HG03469 (cell line): ENCODE results near the gene ZBTB44.
"Not testable (repeated sequence)": the region's sequence is repeated elsewhere in the genome, so short reads cannot be mapped to it uniquely, and the experiment has no call there.

Source experiments
- ATAC-seq: cut with Tn5 transposase; IDR thresholded peaks from one replicate; pipeline ENCODE4 v1.9.1; 2021; ENCODE audit warnings: mild to moderate bottlenecking, moderate library complexity, moderate number of reproducible peaks; ENCODE audit not compliant: unreplicated experiment

The ZBTB44 gene

DNA sequence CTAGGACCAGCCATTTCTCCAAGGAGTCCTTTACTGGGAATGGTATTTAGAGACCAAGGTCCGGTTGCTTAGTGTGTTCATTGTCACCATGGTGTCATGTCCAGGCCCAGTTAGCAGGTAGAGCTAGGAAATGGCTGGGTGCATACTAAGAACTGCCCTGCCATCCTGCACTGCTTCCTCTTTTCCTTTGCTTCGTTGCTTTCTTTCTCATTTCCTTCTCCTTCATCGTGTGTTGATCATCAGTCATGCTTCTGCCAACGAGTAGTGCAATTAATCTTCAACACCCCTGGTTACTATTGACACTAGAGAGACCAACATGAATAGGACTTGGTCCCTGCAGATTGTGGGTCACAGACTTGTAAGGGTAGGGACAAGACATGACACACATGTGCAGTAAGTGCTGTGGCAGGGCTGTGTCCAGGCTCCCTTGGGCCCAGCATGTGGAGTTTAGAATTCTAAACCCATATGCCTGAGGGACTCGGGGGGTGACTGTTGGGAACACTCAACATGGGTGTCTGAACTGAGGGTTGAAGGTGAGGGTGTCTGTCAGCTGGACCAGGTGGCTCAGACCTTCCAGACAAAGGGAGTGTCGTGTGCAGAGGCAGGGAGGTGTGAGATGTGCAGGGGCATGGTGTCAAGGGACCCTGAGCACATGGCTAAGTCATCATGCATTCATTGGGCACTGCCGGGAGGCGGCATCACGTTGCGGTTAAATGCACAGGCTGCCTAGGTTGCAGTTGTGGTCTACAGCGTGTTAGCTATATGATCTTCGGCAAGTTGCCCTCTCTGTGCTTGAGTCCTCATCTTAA is 112.5 kb downstream of the ZBTB44 start:
- no peak for ATAC-seq

DNA sequence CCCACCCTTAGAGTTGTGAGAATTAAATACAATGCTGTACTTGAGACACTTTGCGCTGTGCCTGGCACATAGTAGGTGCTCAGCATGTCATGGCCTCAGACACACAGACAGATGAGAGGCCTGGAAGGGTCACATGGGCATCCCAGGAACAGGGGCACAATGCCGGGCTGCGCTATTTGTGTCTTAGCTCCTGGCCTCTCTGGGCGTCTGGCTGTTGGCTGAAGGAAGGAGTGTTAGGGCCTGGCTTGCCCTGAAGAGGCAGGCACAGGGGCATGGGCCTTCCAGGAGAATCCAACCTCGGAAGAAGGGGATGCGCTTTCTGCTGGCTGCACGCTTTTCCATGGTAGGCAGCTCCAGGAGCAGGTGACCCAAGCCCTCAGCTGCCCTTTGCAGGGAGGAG is 113.7 kb downstream of the ZBTB44 start:
- ATAC-seq, result no peak

GRCh38 chr11:130199792-130200191 is 114.9 kb downstream of the ZBTB44 start:
- ATAC-seq, result no peak

- ATAC-seq, result no peak
Measured at GRCh38 chr11:130198964-130199363, 115.8 kb downstream of the ZBTB44 start.

GRCh38 chr11:130198292-130198691 is 116.4 kb downstream of the ZBTB44 start:
- ATAC-seq, result no peak

DNA sequence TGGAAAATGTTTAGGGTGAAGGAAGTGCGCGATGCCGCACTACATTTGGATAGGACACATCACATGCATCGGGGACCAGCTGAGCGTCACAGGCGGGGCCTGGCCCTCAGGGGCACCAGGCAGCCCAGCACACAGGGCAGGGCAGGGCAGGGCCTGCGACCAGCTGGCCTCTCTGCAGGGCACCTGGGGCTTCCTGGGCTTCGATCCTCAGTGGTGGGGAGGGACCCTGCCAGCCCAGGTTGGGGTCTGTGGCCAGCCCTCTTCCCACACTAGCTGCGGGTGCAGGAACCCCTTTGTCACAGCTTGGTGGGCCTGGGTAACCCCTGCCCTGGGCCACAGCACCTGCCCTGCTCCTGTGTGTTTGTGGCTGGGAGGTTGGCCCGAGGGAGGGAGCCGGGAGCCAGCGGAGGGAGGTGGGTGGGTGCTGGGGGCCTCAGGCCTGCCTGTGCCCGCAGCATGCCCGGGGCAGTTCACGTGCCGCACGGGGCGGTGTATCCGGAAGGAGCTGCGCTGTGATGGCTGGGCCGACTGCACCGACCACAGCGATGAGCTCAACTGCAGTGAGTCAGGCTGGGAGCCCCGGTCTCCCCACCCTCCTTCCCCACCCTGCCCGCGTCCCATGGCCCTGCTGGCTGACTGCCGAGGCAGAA is 117.2 kb downstream of the ZBTB44 start:
- no peak for ATAC-seq

GRCh38 chr11:130194241-130195023 is 120.3 kb downstream of the ZBTB44 start:
- ATAC-seq, result no peak

DNA sequence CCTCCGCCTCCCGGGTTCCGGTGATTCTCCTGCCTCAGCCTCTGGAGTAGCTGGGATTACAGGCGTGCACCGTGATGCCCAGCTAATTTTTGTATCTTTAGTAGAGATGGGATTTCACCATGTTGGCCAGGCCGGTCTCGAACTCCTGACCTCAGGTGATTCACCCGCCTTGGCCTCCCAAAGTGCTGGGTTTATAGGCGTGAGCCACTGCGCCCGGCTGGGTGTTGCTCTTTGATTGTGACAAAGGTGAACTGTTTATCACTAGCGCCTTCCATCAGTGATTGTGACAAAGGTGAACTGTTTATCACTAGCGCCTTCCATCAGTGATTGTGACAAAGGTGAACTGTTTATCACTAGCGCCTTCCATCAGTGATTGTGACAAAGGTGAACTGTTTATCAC is 121.2 kb downstream of the ZBTB44 start:
- not testable (repeated sequence) for ATAC-seq

- ATAC-seq, result no peak
Measured at GRCh38 chr11:130192845-130193267, 121.9 kb downstream of the ZBTB44 start.

DNA sequence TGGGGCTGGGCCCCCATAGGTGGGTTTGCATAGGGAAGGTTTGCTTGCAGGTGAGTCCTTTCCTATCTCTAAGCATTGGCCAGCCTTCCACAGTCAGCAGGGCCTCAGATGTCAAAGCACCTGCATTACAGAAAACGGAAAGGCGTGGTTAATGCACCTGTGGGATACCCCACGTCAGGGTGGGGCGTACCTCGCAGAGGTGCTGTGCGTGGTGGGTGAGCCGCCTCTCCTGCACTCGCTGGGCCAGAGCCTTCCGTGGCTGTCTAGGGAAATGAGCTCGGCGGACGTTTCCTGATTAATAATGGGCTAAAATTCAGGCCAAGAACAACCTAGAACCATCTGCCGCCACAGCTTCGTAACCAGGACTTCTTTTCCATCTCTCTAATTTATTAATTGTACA is 122.8 kb downstream of the ZBTB44 start:
- no peak for ATAC-seq

- no peak for ATAC-seq
Measured at GRCh38 chr11:130190371-130190881, 124.3 kb downstream of the ZBTB44 start.

GRCh38 chr11:130189492-130190210 is 125.1 kb downstream of the ZBTB44 start:
- ATAC-seq, result no peak

DNA sequence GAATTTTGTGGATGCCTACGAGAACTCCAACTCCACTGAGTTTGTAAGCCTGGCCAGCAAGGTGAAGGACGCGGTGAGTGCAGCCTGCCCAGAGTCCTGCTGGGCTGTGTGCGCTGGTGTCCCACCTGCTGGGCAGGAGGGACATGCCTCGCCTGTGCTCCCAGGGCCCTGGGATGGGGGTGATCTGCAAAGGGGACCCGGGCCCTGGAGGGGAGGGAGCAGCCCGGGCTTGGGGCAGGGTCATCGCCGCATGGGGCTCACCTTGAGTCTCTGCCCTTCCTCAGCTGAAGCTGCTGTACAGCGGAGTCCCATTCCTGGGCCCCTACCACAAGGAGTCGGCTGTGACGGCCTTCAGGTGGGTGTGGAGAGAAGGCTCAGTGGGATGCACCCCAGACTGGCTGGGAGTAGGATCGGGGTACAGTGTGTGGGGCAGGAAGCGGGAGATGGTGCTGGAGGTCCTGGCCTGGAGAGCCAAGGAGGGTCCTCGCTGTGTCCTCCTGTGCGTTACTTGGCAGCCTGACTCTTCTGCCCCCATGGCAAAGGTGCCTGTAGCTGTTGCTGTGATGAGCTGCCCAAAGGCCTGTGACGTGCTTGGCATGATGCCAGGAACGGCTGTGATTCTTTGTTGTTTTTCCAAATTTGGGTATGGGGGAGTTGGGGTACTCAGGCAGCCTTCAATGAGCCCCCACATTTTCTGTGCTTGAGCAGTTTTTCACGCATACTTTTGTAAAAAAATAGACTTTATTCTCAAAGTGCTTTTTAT is 126.0 kb downstream of the ZBTB44 start:
- no peak for ATAC-seq

GRCh38 chr11:130188047-130188446 is 126.7 kb downstream of the ZBTB44 start:
- ATAC-seq, result no peak

DNA sequence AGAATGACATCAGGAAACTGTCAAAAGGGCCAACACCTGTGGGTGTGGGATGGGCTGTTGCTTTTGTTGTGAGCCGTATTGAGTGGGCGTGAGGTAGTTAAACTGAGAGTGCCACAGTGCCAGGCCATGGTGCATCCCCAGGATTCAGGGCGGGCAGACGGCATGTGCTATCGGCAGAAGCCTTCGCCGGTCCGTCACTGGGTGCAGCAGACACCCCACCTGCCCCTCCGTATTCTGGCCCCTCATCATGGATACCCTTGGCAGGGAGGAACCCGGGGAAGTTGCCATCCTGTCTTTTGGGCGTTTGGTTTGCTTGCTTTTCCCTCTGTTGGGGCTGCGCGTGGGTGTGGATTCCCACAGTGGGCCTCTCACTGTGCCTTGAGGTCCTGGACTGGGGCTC is 127.6 kb downstream of the ZBTB44 start:
- no peak for ATAC-seq

- ATAC-seq, result no peak
Measured at GRCh38 chr11:130183878-130184610, 130.7 kb downstream of the ZBTB44 start.

DNA sequence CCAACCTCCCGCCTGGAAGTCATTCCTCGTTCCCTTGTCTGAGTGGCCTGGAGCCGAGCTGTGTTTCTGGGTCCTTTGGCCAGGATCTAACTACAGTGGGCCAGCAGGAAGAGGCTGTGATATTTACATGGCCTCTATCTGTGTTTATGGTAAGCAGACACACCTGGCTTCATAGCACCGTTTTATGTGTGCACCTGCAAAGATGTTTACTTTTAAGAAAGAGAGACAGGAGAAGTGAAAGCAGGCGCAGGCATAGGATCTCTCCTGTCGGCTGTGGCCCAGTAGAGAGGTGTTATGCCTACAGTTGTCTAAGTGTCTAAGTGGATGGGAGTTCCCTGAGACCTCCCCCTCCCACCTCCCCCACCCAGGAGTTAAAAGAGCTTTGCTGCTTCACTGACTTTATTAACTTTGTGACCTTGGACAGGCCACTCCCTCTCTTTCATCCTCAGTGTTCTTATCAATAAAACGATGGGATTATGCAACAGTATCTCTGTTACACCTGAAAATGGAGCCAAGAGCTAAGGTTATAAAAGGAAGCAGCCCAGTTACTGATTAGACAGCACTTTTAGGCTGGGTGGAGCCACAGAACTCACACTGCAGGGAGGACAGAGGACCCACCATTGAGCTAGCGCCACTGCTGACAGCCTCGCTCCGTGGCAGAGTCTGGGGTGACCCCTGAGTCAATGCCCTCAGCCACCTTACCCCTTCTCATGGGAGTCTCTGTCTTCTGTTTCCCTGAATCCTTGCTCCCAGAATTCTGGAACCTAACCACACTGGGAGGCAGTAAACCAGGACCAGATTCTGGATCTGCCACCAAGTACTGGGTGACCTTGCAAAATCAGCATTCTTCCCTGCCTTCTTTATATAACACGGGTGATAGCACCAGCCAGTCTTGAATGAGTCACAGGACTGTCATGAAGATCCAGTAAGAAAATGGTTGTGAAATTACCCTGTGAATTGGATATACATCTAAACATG is 133.1 kb downstream of the ZBTB44 start:
- peak; percentile 45 for ATAC-seq

GRCh38 chr11:130180896-130181294 is 133.8 kb downstream of the ZBTB44 start:
- ATAC-seq, result no peak
